Measurements from ENCODE around the gene PTH2. TPM values are rescaled to one million over a fixed set of nuclear protein-coding genes. Genes with fewer than 3 reads are reported as not detected.

The PTH2 gene
- total and polyA plus RNA-seq, 2 of the 8 experiments (the other 6 are each of a cell fraction or from before 2014, with no cell fraction given) = not detected

GRCh38 chr19:49419173-49419572 lies 4.1 kb downstream of the PTH2 start (continued):
- TF ChIP-seq EZH2 (IDR thresholded peaks at IDR 0.05; ENCODE audit: low read depth, low read length, severe bottlenecking) (no peak), JUN (IDR thresholded peaks at IDR 0.05; ENCODE audit: low read depth, low read length) (no peak), ASH2L (IDR thresholded peaks at IDR 0.05; ENCODE audit: low read length) (no peak), CBX5 (IDR thresholded peaks at IDR 0.05; ENCODE audit: low read depth, low read length) (no peak), TBP (IDR thresholded peaks at IDR 0.05; ENCODE audit: low read depth, low read length) (no peak), EGR1 (IDR thresholded peaks at IDR 0.05; ENCODE audit: borderline replicate concordance, low read depth, low read length) (no peak), SP4 (IDR thresholded peaks at IDR 0.05; ENCODE audit: low read length) (no peak)
